GM12878 (cell line): ENCODE results near the gene SRCAP. TPM values are rescaled to one million over a fixed set of nuclear protein-coding genes. Genes with fewer than 3 reads are reported as not detected.
"Not testable (repeated sequence)": the region's sequence is repeated elsewhere in the genome, so short reads cannot be mapped to it uniquely, and the experiment has no call there.

Experiments used
- ATAC-seq: fragments of 200-7000 bp; cut with Tn5 transposase; 3 replicates; pipeline ENCODE4 v1.9.1; 2020; ENCODE audit warnings: mild to moderate bottlenecking, moderate library complexity
- BruUV-seq: library from RNA; stranded (reverse); fragments of 400-500 nt; replicated peaks from 2 replicates; lab custom pipeline; 2021; lab: Mats Ljungman, UMichigan
- CTCF ChIA-PET: fragments of 300-600 bp; sonication (Branson Sonifier 250); formaldehyde crosslinking; extraction: SDS; loops from one replicate; lab custom pipeline; 2021; ENCODE audit warnings: inconsistent platforms; lab: Yijun Ruan, JAX
- POLR2A ChIA-PET: fragments of 350-600 bp; formaldehyde crosslinking; extraction: SDS; loops from one replicate; lab custom pipeline; 2021; ENCODE audit warnings: inconsistent platforms; lab: Charles Lee
- RAD21 ChIA-PET: fragments of 300-600 bp; sonication (Branson Sonifier 250); formaldehyde crosslinking; loops from one replicate; lab custom pipeline; 2023; ENCODE audit warnings: antibody characterized with exemption; ENCODE audit not compliant: unreplicated experiment; lab: Charles Lee
- SMC1A ChIA-PET: fragments of 300-600 bp; sonication (Branson Sonifier 250); formaldehyde crosslinking; loops from one replicate; lab custom pipeline; 2023; ENCODE audit not compliant: unreplicated experiment, uncharacterized antibody; lab: Charles Lee
- DNase-seq: peaks from one replicate; pipeline ENCODE4 v3.0.0-alpha.2; 2011; ENCODE audit warnings: low read depth, low spot score
- FAIRE-seq: peaks from 3 replicates; lab custom pipeline; 2011; peaks lifted over from hg19 to GRCh38; lab: Jason Lieb, UNC
- H2AFZ ChIP-seq: 2 replicates; pipeline ENCODE4 v1.6.0; 2011; ENCODE audit warnings: low read depth, low read length, control low read depth; ENCODE audit not compliant: control insufficient read depth
- H3K27ac ChIP-seq: 2 replicates; pipeline ENCODE4 v1.5.1; 2011; ENCODE audit warnings: control low read depth; ENCODE audit not compliant: control insufficient read depth, insufficient read depth
- H3K27me3 ChIP-seq, 2 experiments: replicated peaks in 1 of 2; 2 replicates each; pipeline versions ENCODE4 v1.6.0 to v1.6.1; 2011; ENCODE audit warnings: low read length in 1 of 2; ENCODE audit not compliant: control insufficient read depth in 2 of 2, insufficient read depth in 2 of 2
- H3K36me3 ChIP-seq, 2 experiments: 2 replicates each; pipeline ENCODE4 v1.5.1; 2011; ENCODE audit warnings: low read length in 1 of 2; ENCODE audit not compliant: control insufficient read depth in 2 of 2, insufficient read depth in 2 of 2
- H3K4me1 ChIP-seq: 2 replicates; pipeline ENCODE4 v1.6.1; 2011; ENCODE audit warnings: mild to moderate bottlenecking, low read length, moderate library complexity, mixed read lengths; ENCODE audit not compliant: control insufficient read depth, insufficient read depth
- H3K4me2 ChIP-seq: 2 replicates; pipeline ENCODE4 v1.6.0; 2011; ENCODE audit warnings: control low read depth; ENCODE audit not compliant: control insufficient read depth, insufficient read depth
- H3K4me3 ChIP-seq: fragments of 200-600 bp; sonication (generic); 2 replicates; pipeline ENCODE4 v1.5.1; 2016
- H3K79me2 ChIP-seq: 2 replicates; pipeline ENCODE4 v1.6.0; 2011; ENCODE audit warnings: low read length; ENCODE audit not compliant: control insufficient read depth, insufficient read depth
- H3K9ac ChIP-seq: 2 replicates; pipeline ENCODE4 v1.8.0; 2011; ENCODE audit warnings: low read length, control low read depth, mixed read lengths; ENCODE audit not compliant: control insufficient read depth, insufficient read depth
- H3K9me3 ChIP-seq: replicated peaks from 3 replicates; pipeline ENCODE4 v1.5.1; 2011; ENCODE audit warnings: mild to moderate bottlenecking, low read length; ENCODE audit not compliant: control insufficient read depth, insufficient read depth
- H4K20me1 ChIP-seq: 2 replicates; pipeline ENCODE4 v1.6.0; 2011; ENCODE audit not compliant: control insufficient read depth, insufficient read depth
- BHLHE40 ChIP-seq, 2 experiments: fragments of 450-650 bp in 1 of 2; IDR thresholded peaks; 2 replicates each; pipeline ENCODE4 v1.6.1; 2011 to 2017; ENCODE audit warnings: low read depth in 2 of 2, borderline replicate concordance in 1 of 2, improper control_type of control experiment in 1 of 2, low read length in 1 of 2, mild to moderate bottlenecking in 1 of 2
- CHD2 ChIP-seq: IDR thresholded peaks from 2 replicates; pipeline ENCODE4 v1.6.1; 2011; ENCODE audit warnings: low read depth, low read length, improper control_type of control experiment, borderline replicate concordance
- MLLT1 ChIP-seq: fragments of 450-650 bp; IDR thresholded peaks from 2 replicates; pipeline ENCODE4 v1.6.1; 2016; ENCODE audit warnings: mild to moderate bottlenecking
- NRF1 ChIP-seq: conservative IDR thresholded peaks from 2 replicates; pipeline ENCODE4 v1.6.1; 2011; ENCODE audit warnings: mild to moderate bottlenecking, low read depth, low read length, improper control_type of control experiment
- ZBTB40 ChIP-seq: fragments of 450-650 bp; IDR thresholded peaks from 2 replicates; pipeline ENCODE4 v1.6.1; 2016; ENCODE audit warnings: mild to moderate bottlenecking, moderate library complexity, borderline replicate concordance
- WGBS: methylation state at CpG from one replicate; pipeline ENCODE4 v1.1.6; 2016; ENCODE audit warnings: low lambda C conversion rate; ENCODE audit not compliant: insufficient replicate concordance, insufficient coverage; ENCODE audit errors: missing lambda C conversion rate; 5-methylcytosine and 5-hydroxymethylcytosine counted together
- in situ Hi-C: fragments of 300-500 bp; cut with MboI; formaldehyde crosslinking; loops from 9 replicates; pipeline ENCODE4 v1.14.3; 2018; ENCODE audit warnings: mixed read lengths
- intact Hi-C: fragments of 100-400 bp; cut with micrococcal nuclease; formaldehyde crosslinking; loops from one replicate; pipeline ENCODE4 v1.14.2; 2022; ENCODE audit not compliant: unreplicated experiment
- polyA plus RNA-seq, 11 experiments: library from polyadenylated mRNA; depleted of rRNA in 4 of 11; unstranded in 6 of 11; stranded (reverse) in 5 of 11; fragments of >200 nt; fragmentation: Nextera tagmentation in 4 of 11; fragmentation: Illumina TruSeq in 1 of 11; extraction: Ambion mirVana in 4 of 11; extraction: Trizol in 1 of 11; gene quantifications; 1 replicate in 1 of 11; 2 replicates in 10 of 11; pipeline versions ENCODE4 v1.2.1 to v1.2.3, GENCODE V29; 2011 to 2016; ENCODE audit warnings: inconsistent platforms in 2 of 11, missing spikeins in 2 of 11, low read depth in 1 of 11
- total RNA-seq, 4 experiments: library from RNA; depleted of rRNA in 3 of 4; stranded (reverse); fragments of >200 nt in 3 of 4; fragmentation: Illumina TruSeq in 1 of 4; extraction: Trizol in 1 of 4; gene quantifications; 2 replicates each; pipeline versions ENCODE4 v1.2.1 to v1.2.3, GENCODE V29; 2013 to 2021

The SRCAP gene
- total and polyA plus RNA-seq, 10 of the 15 experiments (the other 5 are each of a cell fraction or from before 2014, with no cell fraction given), result 0.24 to 58.4 (median 11.6) TPM

- RAD21 ChIA-PET, result interaction anchor here (1.0 to 8.0 kb wide), 7 partner anchors 8 to 267 kb away, joined by 3 to 64 read pairs (median 5); partner anchors contain the start of genes DCTPP1, FBRS and PRR14
- DNase-seq, H3K27me3 ChIP-seq, H3K4me2 ChIP-seq, BruUV-seq, H2AFZ ChIP-seq, ATAC-seq, H3K4me3 ChIP-seq, H3K9ac ChIP-seq, FAIRE-seq, H3K27ac ChIP-seq, H3K4me1 ChIP-seq, H3K9me3 ChIP-seq, H4K20me1 ChIP-seq: not testable (repeated sequence)
- intact Hi-C loops, result loop anchor here (10.0 kb wide), 1 partner anchor 228 kb away; the partner anchor contains the start of gene FBXL19
- Histone ChIP-seq H3K79me2 (peaks cover 32% of the 10 kb centered on the region), H3K36me3 (peaks cover 6 to 14% of the 10 kb centered on the region in 2 experiments)
- POLR2A ChIA-PET, result interaction anchor here (0.5 to 2.3 kb wide), 9 partner anchors 9 to 124 kb away, joined by 3 to 36 read pairs (median 3); partner anchors contain the start of genes FBRS, PRR14 and ZNF785
- SMC1A ChIA-PET, result interaction anchor here (0.6 to 6.9 kb wide), 12 partner anchors 11 to 296 kb away, joined by 3 to 80 read pairs (median 3); partner anchors contain the start of genes DCTPP1, FBRS and PRR14
- CTCF ChIA-PET, result interaction anchor here (0.7 to 5.8 kb wide), 17 partner anchors 9 to 605 kb away, joined by 3 to 61 read pairs (median 5); partner anchors contain the start of genes DCTPP1, FBRS, PRR14 and TBX6
- in situ Hi-C loops, result loop anchor here (5.0 to 10.0 kb wide), 2 partner anchors 34 to 512 kb away; partner anchors contain the start of gene CORO1A
- 98% methylated on average over 3 of the region's 3 CpGs for WGBS
These were observed 2.3 kb upstream of the SRCAP start for GRCh38 chr16:30696646-30697045.

GRCh38 chr16:30697264-30698138 is 1.5 kb upstream of the SRCAP start:
- no peak for FAIRE-seq
- H3K79me2 ChIP-seq, result peaks cover 34% of the 10 kb centered on the region
- peak overlapping the region; percentile 95 for H3K9ac ChIP-seq
- POLR2A ChIA-PET, result interaction anchor here (0.5 to 2.3 kb wide), 8 partner anchors 8 to 125 kb away, joined by 3 to 36 read pairs (median 4); partner anchors contain the start of genes FBRS, PRR14 and ZNF785
- TSS peak; percentile 89 for BruUV-seq
- intact Hi-C loops, result loop anchor here (1.0 to 10.0 kb wide), 2 partner anchors 39 to 227 kb away; partner anchors contain the start of genes FBRS and FBXL19
- H4K20me1 ChIP-seq, result no peaks in the 10 kb centered on the region
- peak overlapping the region; percentile 98 for H3K27ac ChIP-seq
- in situ Hi-C loops, result loop anchor here (5.0 to 10.0 kb wide), 2 partner anchors 35 to 513 kb away; partner anchors contain the start of gene CORO1A
- CTCF ChIA-PET, result interaction anchor here (0.5 to 5.8 kb wide), 21 partner anchors 10 to 606 kb away, joined by 3 to 61 read pairs (median 4); partner anchors contain the start of genes DCTPP1, FBRS, PRR14 and TBX6
- H3K9me3 ChIP-seq, result no peaks in the 10 kb centered on the region
- DNase-seq, result no peak
- H3K4me2 ChIP-seq, result peak overlapping the region; percentile 85
- H3K4me1 ChIP-seq, result peaks cover 10% of the 10 kb centered on the region
- peak overlapping the region; percentile 78 for H3K4me3 ChIP-seq
- RAD21 ChIA-PET, result interaction anchor here (0.8 to 8.0 kb wide), 8 partner anchors 9 to 268 kb away, joined by 3 to 64 read pairs (median 4); partner anchors contain the start of genes DCTPP1, FBRS and PRR14
- peaks cover 6 to 15% of the 10 kb centered on the region in 2 experiments for H3K36me3 ChIP-seq
- ATAC-seq, result peak; percentile 92
- H2AFZ ChIP-seq, result peak overlapping the region; percentile 89
- 5% methylated on average over 26 of the region's 26 CpGs for WGBS
- no peaks in the 10 kb centered on the region for H3K27me3 ChIP-seq
- SMC1A ChIA-PET, result interaction anchor here (0.6 to 6.9 kb wide), 18 partner anchors 8 to 605 kb away, joined by 3 to 80 read pairs (median 3); partner anchors contain the start of genes DCTPP1, FBRS and PRR14
- TF ChIP-seq NRF1 (no peak), CHD2 (peak; percentile 100; the same call in 1 of the 2 replicates), ZBTB40 (0 out of 2 replicates have a peak, but pooled peaks have one; percentile 42), MLLT1 (peak; percentile 83; the same call in 1 of the 2 replicates), BHLHE40 (IDR thresholded peaks at IDR 0.05; ENCODE audit: borderline replicate concordance in 1 of 2, low read depth in 2 of 2, low read length in 1 of 2) (peak; percentile 91 to 96)
